Measurements from ENCODE around the gene SNED1. TPM values are rescaled to one million over a fixed set of nuclear protein-coding genes. Genes with fewer than 3 reads are reported as not detected.

Gene SNED1
- total RNA-seq, 1 experiment from 2014 or later: not detected

GRCh38 chr2:241126771-241127202 lies 128.4 kb downstream of the SNED1 start:
- no peaks in the 10 kb centered on the region for H3K4me1 Mint-ChIP-seq (ENCODE audit: low read depth, unreplicated experiment)
- H3K27ac Mint-ChIP-seq (ENCODE audit: unreplicated experiment): no peak overlapping the region
- H3K4me1 ChIP-seq: no peaks in the 10 kb centered on the region
- H3K4me3 ChIP-seq (ENCODE audit: low read depth, low read length): no peak overlapping the region
- no peak for TF ChIP-seq CTCF (IDR thresholded peaks at IDR 0.05; ENCODE audit: insufficient read depth in 1 of 2, low read depth in 1 of 2, low read length in 1 of 2, severe bottlenecking in 1 of 2, unreplicated experiment in 1 of 2)
- intact Hi-C loops (cut with micrococcal nuclease; ENCODE audit: unreplicated experiment): no loop called here
- no peaks in the 10 kb centered on the region for H3K9me3 ChIP-seq
- no peaks in the 10 kb centered on the region for H3K27me3 Mint-ChIP-seq (ENCODE audit: insufficient read depth, unreplicated experiment)
- CTCF ChIA-PET: no interaction called here
- no peaks in the 10 kb centered on the region for H3K36me3 ChIP-seq (ENCODE audit: control insufficient read depth, insufficient read depth, low read length)
- H3K27me3 ChIP-seq (replicated peaks; ENCODE audit: control insufficient read depth, insufficient read depth, low read length): no peaks in the 10 kb centered on the region
- H3K9me3 Mint-ChIP-seq (ENCODE audit: unreplicated experiment): no peaks in the 10 kb centered on the region
- BruUV-seq (replicated peaks): no TSS peak
- DNase-seq: no peak
- H3K4me3 Mint-ChIP-seq (ENCODE audit: unreplicated experiment): no peak overlapping the region
- POLR2A ChIA-PET: no interaction called here
- H3K36me3 Mint-ChIP-seq (ENCODE audit: insufficient read depth, unreplicated experiment): no peaks in the 10 kb centered on the region

GRCh38 chr2:241128266-241128665 lies 129.8 kb downstream of the SNED1 start:
- no peak for DNase-seq
- Mint-ChIP-seq H3K9me3 (ENCODE audit: unreplicated experiment) (no peaks in the 10 kb centered on the region), H3K4me1 (ENCODE audit: low read depth, unreplicated experiment) (no peaks in the 10 kb centered on the region), H3K4me3 (ENCODE audit: unreplicated experiment) (no peak overlapping the region), H3K27ac (ENCODE audit: unreplicated experiment) (no peak overlapping the region), H3K27me3 (ENCODE audit: insufficient read depth, unreplicated experiment) (no peaks in the 10 kb centered on the region), H3K36me3 (ENCODE audit: insufficient read depth, unreplicated experiment) (no peaks in the 10 kb centered on the region)
- H3K4me1 ChIP-seq: no peaks in the 10 kb centered on the region
- ChIA-PET POLR2A (no interaction called here), CTCF (no interaction called here)
- intact Hi-C loops (cut with micrococcal nuclease; ENCODE audit: unreplicated experiment): no loop called here
- no peak for TF ChIP-seq CTCF (IDR thresholded peaks at IDR 0.05; ENCODE audit: insufficient read depth in 1 of 2, low read depth in 1 of 2, low read length in 1 of 2, severe bottlenecking in 1 of 2, unreplicated experiment in 1 of 2)
- no peaks in the 10 kb centered on the region for H3K9me3 ChIP-seq
- H3K27me3 ChIP-seq (replicated peaks; ENCODE audit: control insufficient read depth, insufficient read depth, low read length): no peaks in the 10 kb centered on the region
- no TSS peak for BruUV-seq (replicated peaks)
- no peak overlapping the region for H3K4me3 ChIP-seq (ENCODE audit: low read depth, low read length)
- no peaks in the 10 kb centered on the region for H3K36me3 ChIP-seq (ENCODE audit: control insufficient read depth, insufficient read depth, low read length)

GRCh38 chr2:241129086-241129871 lies 130.9 kb downstream of the SNED1 start:
- Mint-ChIP-seq H3K9me3 (ENCODE audit: unreplicated experiment) (no peaks in the 10 kb centered on the region), H3K27me3 (ENCODE audit: insufficient read depth, unreplicated experiment) (no peaks in the 10 kb centered on the region), H3K4me1 (ENCODE audit: low read depth, unreplicated experiment) (no peaks in the 10 kb centered on the region), H3K27ac (ENCODE audit: unreplicated experiment) (no peak overlapping the region), H3K4me3 (ENCODE audit: unreplicated experiment) (no peak overlapping the region), H3K36me3 (ENCODE audit: insufficient read depth, unreplicated experiment) (no peaks in the 10 kb centered on the region)
- Histone ChIP-seq H3K27me3 (replicated peaks; ENCODE audit: control insufficient read depth, insufficient read depth, low read length) (no peaks in the 10 kb centered on the region), H3K36me3 (ENCODE audit: control insufficient read depth, insufficient read depth, low read length) (no peaks in the 10 kb centered on the region), H3K9me3 (no peaks in the 10 kb centered on the region), H3K4me3 (ENCODE audit: low read depth, low read length) (no peak overlapping the region), H3K4me1 (no peaks in the 10 kb centered on the region)
- DNase-seq: no peak
- TF ChIP-seq CTCF (IDR thresholded peaks at IDR 0.05; ENCODE audit: insufficient read depth in 1 of 2, low read depth in 1 of 2, low read length in 1 of 2, severe bottlenecking in 1 of 2, unreplicated experiment in 1 of 2): no peak
- POLR2A ChIA-PET: no interaction called here
- no TSS peak for BruUV-seq (replicated peaks)
- intact Hi-C loops (cut with micrococcal nuclease; ENCODE audit: unreplicated experiment): no loop called here
- CTCF ChIA-PET: interaction anchor here (0.6 kb wide), 1 partner anchor 1258 kb away, joined by 5 read pairs; no protein-coding TSS in a partner anchor
